Keratinocyte (primary cell): ENCODE measurements around the gene MAB21L2.

Source experiments
- EZH2 ChIP-seq: IDR thresholded peaks from one replicate; pipeline ENCODE4 v1.6.1; 2012; ENCODE audit warnings: inconsistent platforms, mild to moderate bottlenecking, low read length, moderate library complexity
- TF ChIP-seq, protein P1 (sequence below), 3 experiments: IDR thresholded peaks in 1 of 3; conservative IDR thresholded peaks in 1 of 3; optimal IDR thresholded peaks in 1 of 3; 2 replicates in 2 of 3; 3 replicates in 1 of 3; pipeline versions ENCODE3 to v1.5.1; 2011; ENCODE audit warnings: low read length in 3 of 3, mild to moderate bottlenecking in 3 of 3, moderate library complexity in 2 of 3, control low read depth in 1 of 3, inconsistent platforms in 1 of 3; ENCODE audit not compliant: insufficient read depth in 2 of 3; ENCODE audit errors: extremely low read depth in 1 of 3

DNA sequence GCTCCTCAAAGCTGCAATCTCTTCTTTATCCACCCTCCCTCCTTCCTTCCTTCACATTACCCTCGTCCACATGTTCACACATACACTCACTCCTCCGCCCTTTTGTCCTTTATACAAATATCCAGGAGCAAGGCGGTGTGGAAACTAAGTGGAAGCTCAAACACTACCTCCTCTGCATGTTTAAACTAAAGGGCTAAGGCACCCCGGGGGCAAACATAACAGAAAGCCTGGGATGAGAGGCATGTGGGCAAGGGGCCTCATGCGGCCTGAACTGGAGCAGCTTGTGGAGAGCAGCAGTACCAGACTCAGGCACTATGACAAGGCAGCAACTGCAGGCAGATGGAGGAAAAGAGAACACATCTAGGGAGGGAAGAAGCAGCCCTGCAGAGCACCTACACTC, 9.5 kb downstream of the MAB21L2 start:
- TF ChIP-seq, protein P1, sequence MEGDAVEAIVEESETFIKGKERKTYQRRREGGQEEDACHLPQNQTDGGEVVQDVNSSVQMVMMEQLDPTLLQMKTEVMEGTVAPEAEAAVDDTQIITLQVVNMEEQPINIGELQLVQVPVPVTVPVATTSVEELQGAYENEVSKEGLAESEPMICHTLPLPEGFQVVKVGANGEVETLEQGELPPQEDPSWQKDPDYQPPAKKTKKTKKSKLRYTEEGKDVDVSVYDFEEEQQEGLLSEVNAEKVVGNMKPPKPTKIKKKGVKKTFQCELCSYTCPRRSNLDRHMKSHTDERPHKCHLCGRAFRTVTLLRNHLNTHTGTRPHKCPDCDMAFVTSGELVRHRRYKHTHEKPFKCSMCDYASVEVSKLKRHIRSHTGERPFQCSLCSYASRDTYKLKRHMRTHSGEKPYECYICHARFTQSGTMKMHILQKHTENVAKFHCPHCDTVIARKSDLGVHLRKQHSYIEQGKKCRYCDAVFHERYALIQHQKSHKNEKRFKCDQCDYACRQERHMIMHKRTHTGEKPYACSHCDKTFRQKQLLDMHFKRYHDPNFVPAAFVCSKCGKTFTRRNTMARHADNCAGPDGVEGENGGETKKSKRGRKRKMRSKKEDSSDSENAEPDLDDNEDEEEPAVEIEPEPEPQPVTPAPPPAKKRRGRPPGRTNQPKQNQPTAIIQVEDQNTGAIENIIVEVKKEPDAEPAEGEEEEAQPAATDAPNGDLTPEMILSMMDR (optimal IDR thresholded peaks at IDR 0.05 in 1 of 3, IDR thresholded peaks at IDR 0.05 in 1 of 3, conservative IDR thresholded peaks at IDR 0.05 in 1 of 3; ENCODE audit: extremely low read depth in 1 of 3, insufficient read depth in 2 of 3, low read length in 3 of 3), result no peak
- TF ChIP-seq EZH2, result no peak
